GM21723 (cell line): ENCODE measurements around the gene CCDC38.
"Not testable (repeated sequence)": the region's sequence is repeated elsewhere in the genome, so short reads cannot be mapped to it uniquely, and the experiment has no call there.

Source experiments
- ATAC-seq: cut with Tn5 transposase; IDR thresholded peaks from one replicate; pipeline ENCODE4 v1.9.1; 2021; ENCODE audit warnings: mild to moderate bottlenecking, moderate library complexity; ENCODE audit not compliant: unreplicated experiment

The CCDC38 gene

GRCh38 chr12:95942524-95943329 is at the start of gene CCDC38:
TSS of gene CCDC38 (minus strand) at chr12:95942614. CDS start at chr12:95936509, 6,105 bp downstream.
- peak; percentile 99 for ATAC-seq

DNA sequence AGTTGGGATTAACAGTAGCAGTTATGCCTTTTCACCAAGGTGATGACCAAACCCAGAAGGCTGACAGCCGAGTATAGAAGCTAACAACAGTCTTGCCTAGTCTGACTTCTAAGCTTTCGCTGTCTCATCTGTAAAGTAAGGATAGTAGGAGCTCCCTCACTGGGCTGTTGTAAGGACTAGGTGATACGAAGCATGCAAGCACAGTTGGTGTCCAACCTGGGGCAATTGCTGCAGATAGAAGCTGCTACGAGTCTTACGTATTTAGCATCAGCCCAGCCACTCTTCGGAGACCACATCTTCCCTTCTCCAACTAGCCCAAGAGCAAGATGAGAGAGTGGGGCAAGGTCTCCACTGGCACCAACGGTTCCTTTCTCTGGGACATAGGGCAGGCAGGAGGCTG is 47.7 kb upstream of the CCDC38 start:
- ATAC-seq: no peak

DNA sequence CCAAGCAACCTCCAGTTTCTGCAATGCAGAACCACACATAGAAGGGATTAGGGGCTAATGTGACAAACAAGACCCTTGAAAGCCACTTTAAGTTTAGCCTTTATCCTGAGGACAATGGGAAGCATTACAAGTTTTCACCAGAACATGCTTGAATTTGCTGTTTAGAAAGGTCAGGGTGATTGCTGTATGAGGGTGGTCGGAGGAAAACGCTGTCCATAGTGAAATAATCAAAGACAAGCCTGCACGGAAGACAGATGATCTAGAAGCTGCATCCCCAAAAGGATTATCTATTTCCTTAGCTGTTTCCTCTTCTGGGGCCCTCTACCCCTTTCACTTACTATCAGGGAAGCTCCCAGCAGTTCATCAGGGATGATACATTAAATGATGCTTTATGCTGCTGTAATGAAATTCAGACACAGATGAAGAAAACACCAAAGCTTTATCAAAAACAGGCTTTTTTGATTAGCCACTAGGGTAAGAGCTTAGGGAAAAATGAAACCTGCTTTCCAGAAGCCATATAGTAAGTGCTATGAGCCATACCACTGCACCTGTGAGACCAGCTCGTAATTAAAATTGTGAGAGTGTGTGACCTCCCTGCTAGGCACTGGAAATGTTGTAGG is 47.2 kb upstream of the CCDC38 start:
- no peak for ATAC-seq

GRCh38 chr12:95988506-95989275 is 46.3 kb upstream of the CCDC38 start:
- no peak for ATAC-seq

- no peak for ATAC-seq
Measured at GRCh38 chr12:95986635-95987570, 44.5 kb upstream of the CCDC38 start.

DNA sequence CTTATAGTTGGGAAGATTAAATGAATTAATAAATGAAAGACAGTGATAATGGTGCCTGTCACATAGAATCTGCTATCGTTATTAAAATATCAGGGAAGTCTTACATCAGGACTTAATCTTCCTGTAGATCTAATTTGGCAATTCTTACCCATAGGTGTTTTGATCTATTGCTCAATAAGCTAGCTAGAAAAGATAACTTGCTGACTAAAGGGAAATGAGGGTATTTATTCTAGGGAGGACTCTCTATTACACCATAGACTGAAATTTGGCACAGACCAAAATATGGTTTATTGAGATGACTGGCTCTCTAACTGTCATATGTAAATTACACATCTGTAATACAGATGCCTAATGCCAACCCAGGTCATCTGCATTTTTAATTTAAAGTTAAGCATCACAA is 42.3 kb upstream of the CCDC38 start:
- no peak for ATAC-seq

DNA sequence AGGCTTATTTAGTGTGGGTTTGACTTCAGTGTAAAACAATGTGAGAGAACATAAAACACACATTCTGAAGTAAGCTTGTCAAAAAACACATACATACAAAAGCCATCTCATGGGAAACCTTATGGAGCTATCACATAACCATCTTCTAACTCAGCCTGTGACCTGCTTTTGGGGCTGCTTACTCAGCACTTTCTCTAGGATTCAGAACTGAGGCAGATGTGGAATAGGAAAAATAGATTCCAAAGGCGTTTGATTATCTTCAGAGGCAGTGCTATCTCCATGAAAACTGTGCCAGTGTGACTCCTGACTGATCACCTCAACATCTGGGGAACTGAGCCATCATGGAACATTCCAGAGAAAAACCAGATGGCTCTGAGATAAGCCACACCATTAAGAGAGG is 40.2 kb upstream of the CCDC38 start:
- ATAC-seq: no peak

DNA sequence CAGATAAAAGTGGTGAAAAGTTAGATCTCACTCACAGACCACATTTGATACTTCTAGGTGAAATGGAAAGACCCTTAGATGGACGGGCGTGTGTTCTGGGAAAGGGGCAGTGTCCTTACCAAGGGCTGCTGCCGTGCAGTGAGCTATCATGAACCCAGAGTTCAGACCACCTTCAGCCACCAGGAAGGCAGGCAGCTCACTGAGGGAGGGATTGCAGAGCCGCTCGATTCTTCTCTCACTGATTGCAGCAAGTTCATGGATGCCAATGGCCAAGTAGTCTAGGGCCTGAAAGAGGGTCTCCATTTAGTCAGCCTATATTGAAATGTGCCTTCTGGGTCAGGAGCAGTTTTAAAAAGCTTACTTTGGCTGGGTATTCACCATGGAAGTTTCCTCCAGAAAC is 38.0 kb upstream of the CCDC38 start:
- no peak for ATAC-seq

- no peak for ATAC-seq
Measured at GRCh38 chr12:95978774-95979173, 36.4 kb upstream of the CCDC38 start.

DNA sequence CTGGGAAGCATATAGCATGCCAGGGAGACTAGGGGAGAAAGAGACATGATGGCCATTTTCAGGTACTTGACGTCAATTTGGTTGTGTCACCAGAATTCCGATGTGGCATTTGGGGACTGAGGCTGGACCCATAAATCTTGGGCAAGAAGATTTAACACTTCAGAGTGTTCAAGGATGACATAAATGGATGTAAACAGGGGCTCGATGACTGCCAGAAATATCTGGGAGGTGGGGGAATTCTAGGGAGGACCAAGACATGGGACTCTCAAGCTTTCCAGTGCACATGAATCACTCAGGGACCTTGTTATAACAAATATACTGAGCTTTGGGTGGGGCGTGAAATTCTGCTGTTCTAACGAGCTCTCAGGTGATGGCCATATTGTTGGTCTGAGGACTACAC is 35.9 kb upstream of the CCDC38 start:
- no peak for ATAC-seq

GRCh38 chr12:95977764-95978305 is 35.4 kb upstream of the CCDC38 start:
- ATAC-seq: no peak

DNA sequence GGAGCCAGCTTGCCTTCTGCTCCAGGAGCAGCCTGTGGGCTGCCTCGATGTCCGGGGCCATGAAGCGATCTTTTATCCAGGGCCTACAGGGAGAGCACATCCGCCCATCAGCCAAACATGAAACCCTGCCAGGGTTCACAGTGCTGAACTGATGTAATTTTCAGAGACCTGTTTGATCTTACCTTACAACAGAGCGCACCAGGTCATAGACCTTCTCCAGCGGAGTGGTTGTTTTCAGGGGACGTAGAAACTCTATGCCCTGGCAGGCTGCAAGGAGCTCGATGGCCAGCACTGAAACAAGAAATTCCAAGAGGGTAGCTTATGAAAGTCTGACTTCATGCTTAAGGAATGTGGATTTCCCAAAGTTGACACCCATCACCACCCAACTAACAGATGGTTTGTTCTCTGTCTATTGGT is 34.0 kb upstream of the CCDC38 start:
- no peak for ATAC-seq

DNA sequence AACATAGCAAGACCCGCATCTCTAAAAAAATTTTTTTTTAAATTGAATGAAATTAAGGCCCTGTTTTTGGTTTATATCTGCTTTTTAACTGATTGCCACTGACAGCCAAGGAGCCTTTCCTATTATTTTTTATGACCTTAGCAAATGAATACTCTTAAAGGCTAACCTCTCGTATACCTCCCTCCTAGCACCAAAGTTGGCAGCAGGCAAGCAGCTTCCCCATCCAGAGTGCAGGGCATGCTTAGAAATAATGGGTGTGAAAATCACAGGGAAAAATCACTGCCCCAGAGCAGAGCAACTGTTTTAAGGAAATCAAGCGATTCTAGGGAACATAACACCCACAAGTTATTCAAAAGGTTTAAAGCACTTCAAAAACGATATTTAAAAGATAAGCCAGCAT is 33.1 kb upstream of the CCDC38 start:
- no peak for ATAC-seq

DNA sequence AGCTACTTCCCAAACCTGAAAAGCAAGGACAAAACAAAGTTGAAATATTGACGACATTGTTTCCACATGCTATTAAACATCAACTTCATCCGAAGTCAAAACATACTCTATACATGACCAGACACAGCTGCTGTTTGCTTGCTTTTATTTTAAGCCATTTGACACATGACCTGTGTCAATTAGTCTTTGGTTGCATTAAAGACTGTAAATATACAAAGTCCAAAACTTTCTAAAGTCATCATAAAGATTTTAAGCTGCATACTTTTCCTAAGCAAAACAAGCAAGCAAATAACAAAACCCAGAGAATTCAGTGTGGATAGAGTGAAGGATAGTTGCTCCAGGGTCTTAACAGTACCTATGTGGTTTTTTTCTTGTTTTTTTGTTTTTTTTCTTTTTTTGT is 31.9 kb upstream of the CCDC38 start:
- ATAC-seq: no peak

- no peak for ATAC-seq
Measured at GRCh38 chr12:95972832-95973456, 30.5 kb upstream of the CCDC38 start.

GRCh38 chr12:95970905-95971304 is 28.5 kb upstream of the CCDC38 start:
- no peak for ATAC-seq

DNA sequence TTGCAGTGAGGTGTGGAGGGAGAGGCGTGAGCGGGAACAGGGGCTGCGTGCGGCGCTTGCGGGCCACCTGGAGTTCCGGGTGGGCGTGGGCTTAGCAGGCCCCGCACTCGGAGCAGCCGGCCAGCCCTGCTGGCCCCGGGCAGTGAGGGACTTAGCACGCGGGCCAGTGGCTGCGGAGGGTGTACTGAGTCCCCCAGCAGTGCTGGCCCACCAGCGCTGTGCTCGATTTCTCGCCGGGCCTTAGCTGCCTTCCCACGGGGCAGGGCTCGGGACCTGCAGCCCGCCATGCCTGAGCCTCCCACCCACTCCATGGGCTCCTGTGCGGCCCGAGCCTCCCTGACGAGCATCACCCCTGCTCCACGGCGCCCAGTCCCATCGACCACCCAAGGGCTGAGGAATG is 26.7 kb upstream of the CCDC38 start:
- ATAC-seq: not testable (repeated sequence)

DNA sequence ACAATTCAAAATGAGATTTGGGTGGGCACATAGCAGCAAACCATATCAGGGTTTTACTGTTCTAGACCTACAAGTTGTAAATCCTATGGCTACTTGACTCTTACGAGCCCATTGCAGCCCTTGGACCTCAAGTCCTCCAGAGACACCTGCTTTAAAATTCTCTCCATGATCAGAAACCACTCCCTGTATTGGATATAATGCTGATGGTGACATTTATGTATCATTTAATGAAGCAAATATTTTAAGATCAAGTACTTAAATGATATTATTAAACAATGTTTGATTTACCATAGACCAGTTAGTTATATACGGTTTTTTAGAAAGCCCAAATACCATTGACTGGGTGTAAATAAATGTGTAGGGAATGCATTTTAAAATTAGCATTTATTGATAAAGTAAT is 24.9 kb upstream of the CCDC38 start:
- ATAC-seq: no peak

GRCh38 chr12:95966287-95966870 is 24.0 kb upstream of the CCDC38 start:
- ATAC-seq: no peak

GRCh38 chr12:95963096-95963495 is 20.7 kb upstream of the CCDC38 start:
- no peak for ATAC-seq
